RWPE2 (cell line): ENCODE data around the gene TMEM266.

ENCODE experiments used
- ATAC-seq: fragments of 200-7000 bp; cut with Tn5 transposase; 3 replicates; pipeline ENCODE4 v1.9.1; 2021; ENCODE audit warnings: low read depth
- DNase-seq: peaks from one replicate; pipeline ENCODE4 v3.0.0-alpha.2; 2020; ENCODE audit warnings: low spot score
- H3K27ac ChIP-seq: fragments of 450-650 bp; 2 replicates; pipeline ENCODE4 v1.5.1; 2017; ENCODE audit warnings: mild to moderate bottlenecking; ENCODE audit not compliant: poor library complexity, severe bottlenecking
- H3K27me3 ChIP-seq: fragments of 250-450 bp; sonication (Bioruptor Pico); 2 replicates; pipeline ENCODE4 v1.5.1; 2021; ENCODE audit warnings: mild to moderate bottlenecking, moderate library complexity; ENCODE audit not compliant: insufficient read depth, poor library complexity, severe bottlenecking
- H3K36me3 ChIP-seq: fragments of 250-450 bp; sonication (Bioruptor Pico); 2 replicates; pipeline ENCODE4 v1.5.1; 2020; ENCODE audit warnings: low read depth, mild to moderate bottlenecking, moderate library complexity
- H3K4me1 ChIP-seq: fragments of 250-450 bp; sonication (Bioruptor Pico); 2 replicates; pipeline ENCODE4 v1.5.1; 2021; ENCODE audit warnings: mild to moderate bottlenecking, moderate library complexity; ENCODE audit not compliant: insufficient read depth, poor library complexity, severe bottlenecking
- H3K4me3 ChIP-seq: fragments of 250-450 bp; sonication (Bioruptor Pico); 2 replicates; pipeline ENCODE4 v1.5.1; 2021; ENCODE audit warnings: mild to moderate bottlenecking, moderate library complexity; ENCODE audit not compliant: severe bottlenecking
- H3K9me3 ChIP-seq: fragments of 250-450 bp; sonication (Bioruptor Pico); 2 replicates; pipeline ENCODE4 v1.5.1; 2021; ENCODE audit warnings: mild to moderate bottlenecking, moderate library complexity; ENCODE audit not compliant: severe bottlenecking
- TF ChIP-seq, protein P1 (sequence below): fragments of 450-650 bp; IDR thresholded peaks from one replicate; pipeline ENCODE4 v1.5.1; 2017; ENCODE audit warnings: mild to moderate bottlenecking, moderate library complexity; ENCODE audit not compliant: poor library complexity, severe bottlenecking

TMEM266 gene

DNA sequence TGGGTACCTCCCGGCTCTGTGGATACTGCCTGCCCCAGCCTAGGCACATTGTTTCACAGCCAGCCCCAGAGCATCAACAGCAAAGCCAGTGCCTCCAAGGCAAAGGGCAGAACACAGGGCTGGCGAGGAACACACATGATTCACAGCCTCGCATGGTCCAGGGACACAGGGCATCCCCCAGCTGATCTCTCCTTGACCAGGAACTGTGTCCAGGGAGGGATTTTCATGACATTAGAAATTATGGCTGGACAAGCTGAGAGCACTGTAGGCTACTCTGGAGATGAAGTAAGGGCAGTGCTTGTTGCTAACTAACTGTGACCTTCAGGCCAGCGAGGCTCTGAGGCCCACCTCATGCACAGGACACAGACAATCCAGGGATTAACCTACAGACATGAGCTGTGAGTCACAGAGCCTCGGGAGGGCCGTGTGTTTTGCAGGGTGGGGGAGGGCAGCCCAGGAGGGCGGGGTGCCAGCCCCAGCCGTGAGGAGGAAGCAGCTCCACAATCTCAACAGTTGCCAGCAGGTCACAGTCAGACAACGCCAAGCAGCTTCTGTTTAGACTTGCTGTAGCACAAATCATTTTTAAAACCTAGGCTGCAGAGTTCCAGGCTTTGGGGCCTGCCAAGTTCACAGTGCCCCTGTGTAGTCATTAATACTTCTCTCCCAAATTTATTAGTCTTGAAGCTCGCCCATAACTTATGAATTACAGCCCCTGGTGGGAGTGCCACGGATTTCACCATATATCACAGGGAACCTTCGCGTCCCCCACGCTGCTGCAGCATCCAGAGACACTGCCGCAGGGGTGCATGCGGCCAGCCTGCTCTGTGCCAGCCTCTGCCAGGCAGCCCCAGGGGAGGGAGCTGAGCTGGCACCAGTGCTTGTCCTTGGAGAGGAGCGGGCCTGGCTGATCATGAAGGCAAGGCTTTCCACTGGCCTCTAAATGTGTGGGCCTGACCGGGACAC is 136.8 kb downstream of the TMEM266 start:
- no peaks in the 10 kb centered on the region for H3K27me3 ChIP-seq
- DNase-seq, result peak; percentile 92
- peak overlapping the region; percentile 86 for H3K27ac ChIP-seq

DNA sequence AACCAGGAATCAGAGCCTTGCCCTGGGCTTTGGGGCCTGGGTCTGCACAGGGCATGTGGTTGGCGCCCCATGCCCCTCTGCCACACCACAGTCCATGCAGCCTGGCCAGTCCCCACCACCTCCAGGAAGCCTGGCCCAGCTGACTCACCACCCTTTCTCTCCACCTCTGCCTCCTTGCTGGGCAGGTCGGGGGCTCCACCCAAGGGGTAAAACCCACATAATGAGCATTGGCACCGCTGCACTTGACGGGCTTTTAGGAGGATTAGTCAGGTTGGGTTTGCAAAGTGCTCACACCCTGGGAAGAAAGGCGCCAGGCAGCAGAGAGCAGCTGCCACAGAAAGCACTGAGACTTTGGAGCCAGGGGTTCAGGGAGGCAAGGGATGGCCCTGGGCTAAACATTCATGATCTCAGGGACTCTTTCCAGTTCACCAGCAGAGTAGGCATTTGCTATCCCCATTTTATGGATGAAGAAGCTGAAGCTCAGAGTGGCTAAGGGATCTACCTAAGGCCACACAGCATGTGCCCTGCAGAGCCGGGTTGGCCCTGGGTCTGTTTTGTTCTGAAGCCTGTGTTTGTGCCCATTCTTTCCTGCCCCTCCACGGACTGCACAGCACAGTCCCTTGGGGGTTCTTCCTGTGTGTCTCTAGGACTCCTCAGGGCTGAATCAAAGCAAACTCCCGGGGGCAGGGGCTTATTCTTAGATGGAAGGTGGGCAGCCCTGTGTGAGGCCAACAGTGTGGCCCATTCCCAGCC is 138.1 kb downstream of the TMEM266 start:
- H3K9me3 ChIP-seq, result no peaks in the 10 kb centered on the region
- no peak overlapping the region for H3K4me3 ChIP-seq
- peak; percentile 47 for ATAC-seq
- peaks cover 34% of the 10 kb centered on the region for H3K4me1 ChIP-seq
- DNase-seq, result peak; percentile 89
- H3K27ac ChIP-seq, result peak overlapping the region; percentile 86
- H3K27me3 ChIP-seq, result no peaks in the 10 kb centered on the region
- H3K36me3 ChIP-seq, result no peaks in the 10 kb centered on the region
- TF ChIP-seq, protein P1, sequence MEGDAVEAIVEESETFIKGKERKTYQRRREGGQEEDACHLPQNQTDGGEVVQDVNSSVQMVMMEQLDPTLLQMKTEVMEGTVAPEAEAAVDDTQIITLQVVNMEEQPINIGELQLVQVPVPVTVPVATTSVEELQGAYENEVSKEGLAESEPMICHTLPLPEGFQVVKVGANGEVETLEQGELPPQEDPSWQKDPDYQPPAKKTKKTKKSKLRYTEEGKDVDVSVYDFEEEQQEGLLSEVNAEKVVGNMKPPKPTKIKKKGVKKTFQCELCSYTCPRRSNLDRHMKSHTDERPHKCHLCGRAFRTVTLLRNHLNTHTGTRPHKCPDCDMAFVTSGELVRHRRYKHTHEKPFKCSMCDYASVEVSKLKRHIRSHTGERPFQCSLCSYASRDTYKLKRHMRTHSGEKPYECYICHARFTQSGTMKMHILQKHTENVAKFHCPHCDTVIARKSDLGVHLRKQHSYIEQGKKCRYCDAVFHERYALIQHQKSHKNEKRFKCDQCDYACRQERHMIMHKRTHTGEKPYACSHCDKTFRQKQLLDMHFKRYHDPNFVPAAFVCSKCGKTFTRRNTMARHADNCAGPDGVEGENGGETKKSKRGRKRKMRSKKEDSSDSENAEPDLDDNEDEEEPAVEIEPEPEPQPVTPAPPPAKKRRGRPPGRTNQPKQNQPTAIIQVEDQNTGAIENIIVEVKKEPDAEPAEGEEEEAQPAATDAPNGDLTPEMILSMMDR, result no peak

More for the DNA sequence above, 136.8 kb downstream of the TMEM266 start:
- no peak overlapping the region for H3K4me3 ChIP-seq
- TF ChIP-seq, protein P1, result peak; percentile 36
- ATAC-seq, result peak; percentile 87
- H3K4me1 ChIP-seq, result peaks cover 34% of the 10 kb centered on the region
- no peaks in the 10 kb centered on the region for H3K36me3 ChIP-seq
- H3K9me3 ChIP-seq, result no peaks in the 10 kb centered on the region

DNA sequence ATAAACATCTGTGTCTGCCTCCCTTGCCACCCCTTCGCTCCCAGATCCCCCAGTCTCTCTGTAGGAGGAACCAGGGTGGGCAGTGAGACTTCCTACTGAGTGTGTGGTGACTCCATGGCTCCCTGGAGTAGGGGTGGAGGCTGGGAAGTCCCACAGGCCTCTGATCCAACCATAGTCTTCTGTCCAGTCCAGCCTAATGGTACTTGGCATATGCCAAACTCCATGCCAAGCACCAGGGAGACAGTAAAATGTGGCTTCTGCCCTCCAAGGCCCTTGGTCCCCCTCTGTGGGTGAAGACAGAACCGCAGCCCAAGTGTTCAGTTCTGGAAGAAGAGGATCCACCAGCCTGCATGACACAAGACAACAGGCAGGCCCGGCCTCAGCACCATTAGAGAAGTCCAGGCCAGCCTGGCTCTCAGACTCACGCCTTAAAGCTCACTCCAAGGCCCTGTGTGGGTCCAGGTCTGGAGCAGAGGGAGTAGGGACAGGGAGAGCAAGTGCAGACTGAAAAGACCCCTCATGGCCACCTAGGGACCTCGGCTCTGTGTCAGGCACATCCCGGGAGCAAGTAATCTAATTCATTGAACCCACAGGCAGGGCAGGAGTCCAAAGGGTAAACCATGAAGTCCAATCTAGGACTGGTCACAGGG is 138.8 kb downstream of the TMEM266 start:
- peak; percentile 65 for DNase-seq
- no peaks in the 10 kb centered on the region for H3K9me3 ChIP-seq
- H3K4me3 ChIP-seq, result no peak overlapping the region
- no peaks in the 10 kb centered on the region for H3K36me3 ChIP-seq
- peak overlapping the region; percentile 86 for H3K27ac ChIP-seq
- TF ChIP-seq, protein P1, result no peak
- no peaks in the 10 kb centered on the region for H3K27me3 ChIP-seq
- no peak for ATAC-seq
- peaks cover 34% of the 10 kb centered on the region for H3K4me1 ChIP-seq

DNA sequence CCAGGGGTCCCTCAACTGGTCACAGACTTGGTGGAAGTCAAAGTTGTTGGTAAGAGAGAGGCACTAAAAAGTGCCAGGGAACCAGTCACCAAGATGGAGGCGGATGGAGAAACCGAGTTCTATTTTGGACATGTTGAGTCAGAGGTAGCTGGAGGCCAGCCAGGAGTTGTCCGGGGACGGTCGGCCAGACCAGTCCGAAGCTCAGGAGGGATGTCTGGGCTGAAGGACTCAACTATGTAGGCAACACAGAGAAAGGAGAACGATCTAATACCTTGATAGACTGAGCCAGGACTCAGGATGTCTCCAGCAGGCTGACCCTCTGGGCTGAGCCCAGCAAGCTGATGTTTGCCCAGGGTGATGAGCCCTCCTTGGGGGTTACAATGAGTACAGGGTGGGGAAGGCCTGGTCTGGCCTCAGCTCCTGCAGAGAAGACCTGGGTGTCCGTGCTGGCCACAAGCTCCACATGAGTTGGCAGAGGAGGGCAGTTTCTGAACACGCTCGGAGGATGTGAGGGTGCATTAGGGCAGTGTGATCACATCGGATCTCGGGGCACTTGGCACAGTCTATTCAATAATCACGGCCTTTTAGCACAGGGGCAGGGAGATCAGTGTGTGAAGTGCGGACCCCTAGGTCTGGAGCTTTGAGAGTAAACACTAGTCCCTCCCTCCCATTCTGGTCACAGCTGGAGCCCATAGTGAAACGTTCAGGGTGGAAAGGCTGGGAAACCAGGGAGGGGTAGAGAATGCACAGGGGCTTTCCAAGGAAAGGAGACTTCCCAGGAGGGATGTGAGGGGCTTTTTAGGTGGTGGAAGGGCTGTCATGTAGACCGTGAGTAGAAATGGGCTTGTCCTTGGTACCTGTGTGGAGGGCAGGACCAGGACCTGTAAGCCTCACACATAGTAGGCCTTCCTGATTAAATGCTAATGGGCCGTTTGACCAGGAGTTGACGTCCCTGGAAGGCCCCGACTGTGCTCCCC is 139.6 kb downstream of the TMEM266 start:
- Histone ChIP-seq H3K36me3 (no peaks in the 10 kb centered on the region), H3K4me1 (peaks cover 34% of the 10 kb centered on the region), H3K4me3 (no peak overlapping the region), H3K27ac (peak overlapping the region; percentile 86), H3K9me3 (no peaks in the 10 kb centered on the region), H3K27me3 (no peaks in the 10 kb centered on the region)
- TF ChIP-seq, protein P1, result no peak
- ATAC-seq (no peak), DNase-seq (peak; percentile 59)
